Mucosa of descending colon (tissue), 3 donors: Measurements from ENCODE around the gene CACNA2D3. TPM values are rescaled to one million over a fixed set of nuclear protein-coding genes. Genes with fewer than 3 reads are reported as not detected.

Experiments used
- ATAC-seq: fragments of 200-7000 bp; cut with Tn5 transposase; one replicate; pipeline ENCODE4 v1.9.1; 2020; ENCODE audit warnings: mild to moderate bottlenecking, moderate library complexity
- DNase-seq, 3 donors: peaks; one replicate each; pipeline ENCODE4 v3.0.0-alpha.2; 2020
- H3K36me3 ChIP-seq: fragments of 200-600 bp; one replicate; pipeline ENCODE4 v1.8.0; 2021; ENCODE audit warnings: low read depth, mild to moderate bottlenecking
- H3K4me1 ChIP-seq: fragments of 200-600 bp; one replicate; pipeline ENCODE4 v1.8.0; 2021; ENCODE audit warnings: low read depth, mild to moderate bottlenecking
- H3K4me3 ChIP-seq: fragments of 200-600 bp; one replicate; pipeline ENCODE4 v1.8.0; 2021; ENCODE audit warnings: mild to moderate bottlenecking
- H3K9me3 ChIP-seq: fragments of 200-600 bp; one replicate; pipeline ENCODE4 v1.8.0; 2021; ENCODE audit warnings: mild to moderate bottlenecking
- intact Hi-C, 2 donors: fragments of 100-400 bp; cut with DNase I in 1 of 2; cut with micrococcal nuclease in 1 of 2; formaldehyde crosslinking; loops; one replicate each; pipeline versions ENCODE4 v1.11.0 to v1.11.1; 2022; cut with DNase I, micrococcal nuclease
- total RNA-seq, 3 donors: library from RNA; stranded (reverse); fragmentation: NEBNext Ultra II Directional in 2 of 3; extraction: Animal tissue kit (Norgen Biotek cat#: 25700) in 2 of 3; gene quantifications; one replicate each; pipeline versions ENCODE4 v1.2.1 to v1.2.4, GENCODE V29; 2021 to 2023
- TF ChIP-seq, protein P1 (sequence below): fragments of 200-600 bp; IDR thresholded peaks from one replicate; pipeline ENCODE4 v1.8.0; 2022; ENCODE audit warnings: antibody characterized with exemption, mild to moderate bottlenecking
- donor health status: DM: no; HTN: no; CAD: no; lungs with moderate emphysema.
- donor health status: DM: no; HTN: no; CAD: no.
- donor health status: DM: no; HTN: yes; CAD: no.

Gene CACNA2D3
- total RNA-seq, 3 donors from 2014 or later = 0.34 to 3.5 (median 0.55) TPM

DNA sequence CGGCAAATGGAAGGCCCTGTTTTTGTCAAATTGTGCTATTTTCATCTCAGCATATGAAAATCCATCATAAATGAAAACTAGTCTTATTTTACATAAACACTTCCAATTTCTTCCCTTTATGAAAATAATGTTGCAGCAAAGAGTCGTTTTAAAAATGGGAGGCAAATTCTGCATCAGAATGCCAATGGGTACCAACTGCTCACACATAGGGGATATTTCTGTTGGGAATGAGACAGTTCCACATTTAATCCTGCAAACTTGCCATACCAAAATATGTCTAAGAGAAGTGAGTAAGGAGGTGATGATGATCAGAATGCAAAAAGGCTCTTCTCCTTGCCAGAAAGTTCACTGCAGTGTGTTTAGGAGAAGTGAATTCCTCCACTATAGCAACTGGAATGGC is 391.7 kb downstream of the CACNA2D3 start:
- no peaks in the 10 kb centered on the region for H3K4me1 ChIP-seq
- no peaks in the 10 kb centered on the region for H3K36me3 ChIP-seq
- DNase-seq (no peak), ATAC-seq (no peak)
- TF ChIP-seq, protein P1, sequence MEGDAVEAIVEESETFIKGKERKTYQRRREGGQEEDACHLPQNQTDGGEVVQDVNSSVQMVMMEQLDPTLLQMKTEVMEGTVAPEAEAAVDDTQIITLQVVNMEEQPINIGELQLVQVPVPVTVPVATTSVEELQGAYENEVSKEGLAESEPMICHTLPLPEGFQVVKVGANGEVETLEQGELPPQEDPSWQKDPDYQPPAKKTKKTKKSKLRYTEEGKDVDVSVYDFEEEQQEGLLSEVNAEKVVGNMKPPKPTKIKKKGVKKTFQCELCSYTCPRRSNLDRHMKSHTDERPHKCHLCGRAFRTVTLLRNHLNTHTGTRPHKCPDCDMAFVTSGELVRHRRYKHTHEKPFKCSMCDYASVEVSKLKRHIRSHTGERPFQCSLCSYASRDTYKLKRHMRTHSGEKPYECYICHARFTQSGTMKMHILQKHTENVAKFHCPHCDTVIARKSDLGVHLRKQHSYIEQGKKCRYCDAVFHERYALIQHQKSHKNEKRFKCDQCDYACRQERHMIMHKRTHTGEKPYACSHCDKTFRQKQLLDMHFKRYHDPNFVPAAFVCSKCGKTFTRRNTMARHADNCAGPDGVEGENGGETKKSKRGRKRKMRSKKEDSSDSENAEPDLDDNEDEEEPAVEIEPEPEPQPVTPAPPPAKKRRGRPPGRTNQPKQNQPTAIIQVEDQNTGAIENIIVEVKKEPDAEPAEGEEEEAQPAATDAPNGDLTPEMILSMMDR = no peak
- intact Hi-C loops = no loop called here
- H3K4me3 ChIP-seq = no peak overlapping the region
- no peaks in the 10 kb centered on the region for H3K9me3 ChIP-seq

DNA sequence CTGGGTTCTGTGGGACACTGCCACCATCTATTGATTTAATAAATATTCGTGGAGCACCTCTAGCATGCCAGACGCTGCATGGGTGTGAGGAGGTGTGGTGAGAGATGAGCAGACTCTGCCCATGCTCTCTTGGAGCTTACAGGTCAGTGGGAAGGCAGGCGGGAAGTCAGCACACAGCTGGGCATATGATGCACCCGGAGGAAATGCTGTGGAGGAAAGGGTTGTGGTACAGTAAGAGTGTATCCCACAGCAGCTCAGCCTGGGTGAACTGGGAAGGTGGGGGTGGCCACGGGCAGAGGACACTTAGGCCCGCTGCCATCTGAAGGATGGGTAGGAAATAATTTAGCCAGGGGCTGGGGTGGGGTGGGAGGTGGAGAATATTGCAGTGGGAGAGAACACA is 392.1 kb downstream of the CACNA2D3 start:
- TF ChIP-seq, protein P1 = no peak
- DNase-seq (no peak), ATAC-seq (no peak)
- H3K4me3 ChIP-seq = no peak overlapping the region
- no peaks in the 10 kb centered on the region for H3K36me3 ChIP-seq
- intact Hi-C loops = no loop called here
- no peaks in the 10 kb centered on the region for H3K4me1 ChIP-seq
- no peaks in the 10 kb centered on the region for H3K9me3 ChIP-seq

DNA sequence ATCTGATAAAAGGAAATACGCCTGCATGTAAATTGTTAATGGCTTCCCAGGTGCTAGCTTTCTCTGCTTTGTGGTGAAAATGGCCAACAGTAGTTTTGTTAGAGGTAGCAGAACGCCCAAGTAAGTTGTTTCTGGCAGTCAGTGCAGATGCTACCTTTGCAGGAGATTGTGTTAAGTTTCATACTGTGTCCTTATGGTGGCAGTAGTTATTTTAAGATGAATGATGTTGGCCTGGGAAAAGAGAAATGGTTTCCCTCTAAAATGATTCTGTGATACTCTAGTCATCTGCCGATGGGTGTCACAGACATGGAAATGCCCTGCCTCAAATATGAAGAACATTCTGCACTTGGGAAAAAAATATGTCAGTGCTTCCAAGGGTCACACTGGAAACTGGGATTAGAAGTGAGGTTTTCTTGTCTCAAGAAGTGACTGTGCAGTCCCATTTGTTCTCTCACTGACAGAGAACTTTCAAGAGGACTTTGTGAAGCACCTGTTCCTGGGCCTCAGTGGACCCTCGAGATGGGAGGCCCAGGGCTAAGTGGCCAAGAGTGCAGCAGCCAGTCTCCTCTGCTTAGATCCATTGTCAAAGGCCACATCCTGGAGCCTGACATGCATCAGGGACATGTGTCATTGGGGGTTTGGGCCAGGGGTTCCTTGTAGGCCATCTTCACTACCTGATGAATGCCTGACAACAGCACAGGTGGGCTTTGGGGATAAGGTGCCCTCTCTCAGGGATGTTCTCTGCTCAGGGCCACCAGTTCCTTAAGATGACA is 393.3 kb downstream of the CACNA2D3 start:
- intact Hi-C loops = no loop called here
- TF ChIP-seq, protein P1 = no peak
- no peaks in the 10 kb centered on the region for H3K9me3 ChIP-seq
- no peak overlapping the region for H3K4me3 ChIP-seq
- H3K4me1 ChIP-seq = no peaks in the 10 kb centered on the region
- ATAC-seq = no peak
- DNase-seq = no peak
- no peaks in the 10 kb centered on the region for H3K36me3 ChIP-seq

DNA sequence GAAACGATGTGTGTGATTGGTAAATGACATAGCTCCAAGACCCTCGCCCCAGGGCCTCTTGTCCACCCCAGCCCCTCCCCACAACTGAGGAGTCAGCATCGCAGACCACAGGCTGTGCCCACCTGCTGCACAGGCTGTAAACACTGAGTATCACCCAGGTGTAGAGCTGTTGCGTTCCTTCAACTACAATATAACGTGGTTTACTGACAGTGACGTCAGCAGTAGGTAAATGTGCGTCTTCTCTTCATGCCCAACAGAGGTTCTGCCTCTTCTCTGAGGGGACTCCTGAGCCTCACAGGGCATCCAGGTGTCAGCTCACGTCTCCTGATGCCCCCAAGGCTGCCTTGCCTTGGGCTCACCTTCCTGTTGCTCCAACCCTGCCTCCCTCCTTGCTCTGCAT is 395.1 kb downstream of the CACNA2D3 start:
- no peaks in the 10 kb centered on the region for H3K36me3 ChIP-seq
- DNase-seq = no peak
- no peaks in the 10 kb centered on the region for H3K9me3 ChIP-seq
- ATAC-seq = no peak
- intact Hi-C loops = no loop called here
- H3K4me3 ChIP-seq = no peak overlapping the region
- TF ChIP-seq, protein P1 = no peak
- no peaks in the 10 kb centered on the region for H3K4me1 ChIP-seq

DNA sequence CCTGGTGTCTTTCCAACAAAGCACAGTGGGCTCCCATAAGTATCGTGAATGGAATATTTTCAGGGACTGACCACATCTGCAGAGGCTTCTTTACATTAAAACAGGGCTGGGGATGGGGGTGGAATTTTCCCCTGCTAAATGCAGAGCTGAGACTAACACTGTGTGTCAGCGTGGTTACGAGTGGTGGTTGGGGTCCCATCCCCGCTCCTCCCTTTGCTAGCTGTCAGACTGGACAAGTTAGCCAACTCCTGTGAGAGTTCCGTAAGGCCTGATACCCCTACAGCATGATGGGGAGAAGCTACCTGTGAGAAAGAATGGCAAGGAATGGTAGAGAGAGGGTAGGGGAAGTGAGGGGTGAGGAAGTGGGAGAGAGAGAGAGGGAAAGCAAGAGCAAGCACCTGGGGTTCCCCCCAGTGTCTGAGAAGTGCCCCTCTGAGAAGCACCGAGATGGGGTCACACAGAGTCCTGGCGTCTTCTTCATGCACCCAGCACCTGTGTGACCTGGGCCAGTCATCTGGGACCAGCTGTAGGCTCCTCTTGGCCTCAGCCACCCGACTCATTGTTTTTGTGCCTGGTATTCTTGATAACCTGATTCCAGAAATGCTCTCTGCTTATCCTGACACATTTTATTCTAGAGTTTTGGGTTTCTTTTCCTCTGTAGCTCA is 395.8 kb downstream of the CACNA2D3 start:
- TF ChIP-seq, protein P1 = no peak
- no peak for ATAC-seq
- DNase-seq = no peak
- H3K36me3 ChIP-seq = no peaks in the 10 kb centered on the region
- intact Hi-C loops = no loop called here
- H3K4me1 ChIP-seq = no peaks in the 10 kb centered on the region
- H3K4me3 ChIP-seq = no peak overlapping the region
- no peaks in the 10 kb centered on the region for H3K9me3 ChIP-seq
